22Rv1 (cell line): ENCODE data around the gene DDB1.

Experiments used
- CTCF ChIP-seq: fragments of 450-650 bp; IDR thresholded peaks from 2 replicates; pipeline ENCODE4 v1.5.1; 2017; ENCODE audit warnings: mild to moderate bottlenecking
- ZFX ChIP-seq: fragments of 450-650 bp; IDR thresholded peaks from 2 replicates; pipeline ENCODE4 v1.6.1; 2017; ENCODE audit warnings: antibody characterized with exemption, borderline replicate concordance

GRCh38 chr11:61338783-61339489 lies 6.0 kb upstream of the DDB1 start:
- no peak for TF ChIP-seq CTCF
- TF ChIP-seq ZFX, result no peak
